GM18505 (cell line): ENCODE measurements around the gene CD2BP2.

Experiments
- ATAC-seq: cut with Tn5 transposase; IDR thresholded peaks from one replicate; pipeline ENCODE4 v1.9.1; 2021; ENCODE audit not compliant: unreplicated experiment
- POLR2A ChIP-seq: IDR thresholded peaks from 4 replicates; pipeline ENCODE4 v1.6.1; 2011; ENCODE audit warnings: borderline replicate concordance; ENCODE audit not compliant: insufficient read depth, insufficient read length; ENCODE audit errors: extremely low read depth

The CD2BP2 gene

GRCh38 chr16:30359871-30360170 lies 4.7 kb upstream of the CD2BP2 start:
- TF ChIP-seq POLR2A, result no peak
- no peak for ATAC-seq

GRCh38 chr16:30358990-30359870 lies 4.1 kb upstream of the CD2BP2 start:
- no peak for TF ChIP-seq POLR2A
- ATAC-seq, result no peak

GRCh38 chr16:30358577-30358936 lies 3.4 kb upstream of the CD2BP2 start:
- TF ChIP-seq POLR2A, result no peak

GRCh38 chr16:30357715-30358576 lies 2.8 kb upstream of the CD2BP2 start:
- TF ChIP-seq POLR2A, result no peak
- ATAC-seq, result no peak

More at GRCh38 chr16:30358577-30358936, 3.4 kb upstream of the CD2BP2 start:
- no peak for ATAC-seq

GRCh38 chr16:30357085-30357714 lies 2.1 kb upstream of the CD2BP2 start:
- no peak for TF ChIP-seq POLR2A
- no peak for ATAC-seq

GRCh38 chr16:30356401-30357084 lies 1.4 kb upstream of the CD2BP2 start:
- ATAC-seq, result no peak
- no peak for TF ChIP-seq POLR2A

GRCh38 chr16:30355954-30356308 lies 823 bp upstream of the CD2BP2 start:
- no peak for ATAC-seq
- no peak for TF ChIP-seq POLR2A

GRCh38 chr16:30354423-30355143 lies 525 bp downstream of the CD2BP2 start:
- TF ChIP-seq POLR2A, result no peak
- no peak for ATAC-seq

- TF ChIP-seq POLR2A, result no peak
- no peak for ATAC-seq
These were observed 1.5 kb downstream of the CD2BP2 start for GRCh38 chr16:30353438-30354129.

GRCh38 chr16:30352488-30353401 lies 2.4 kb downstream of the CD2BP2 start:
- TF ChIP-seq POLR2A, result no peak

More at GRCh38 chr16:30352488-30353401, 2.4 kb downstream of the CD2BP2 start:
- ATAC-seq, result no peak
